Hippocampal formation (tissue), 2 donors: Measurements from ENCODE around the gene NDUFAF8.

Source experiments
- DNase-seq, 2 donors: peaks; one replicate each; lab custom pipeline; 2025; lab: John Stamatoyannopoulos, UW

The NDUFAF8 gene

GRCh38 chr17:81273698-81274470 is 34.8 kb downstream of the NDUFAF8 start:
- no peak for DNase-seq

- no peak for DNase-seq
These were observed 35.3 kb downstream of the NDUFAF8 start for GRCh38 chr17:81274471-81274855.

- no peak for DNase-seq
These were observed 37.7 kb downstream of the NDUFAF8 start for GRCh38 chr17:81276781-81277180.

GRCh38 chr17:81277421-81277820 is 38.3 kb downstream of the NDUFAF8 start:
- peak in 1 of 2 donors; percentile 21 for DNase-seq

GRCh38 chr17:81277946-81278693 is 39.0 kb downstream of the NDUFAF8 start:
- no peak for DNase-seq

- DNase-seq = no peak
These were observed 39.7 kb downstream of the NDUFAF8 start for GRCh38 chr17:81278831-81279230.

- DNase-seq = no peak
These were observed 40.5 kb downstream of the NDUFAF8 start for GRCh38 chr17:81279278-81280275.

GRCh38 chr17:81280571-81280970 is 41.5 kb downstream of the NDUFAF8 start:
- no peak for DNase-seq

GRCh38 chr17:81282141-81282540 is 43.0 kb downstream of the NDUFAF8 start:
- no peak for DNase-seq

- no peak for DNase-seq
These were observed 43.8 kb downstream of the NDUFAF8 start for GRCh38 chr17:81282876-81283275.

GRCh38 chr17:81285179-81285878 is 46.2 kb downstream of the NDUFAF8 start:
- peak; percentile 9 to 48 for DNase-seq

GRCh38 chr17:81285894-81286293 is 46.8 kb downstream of the NDUFAF8 start:
- no peak for DNase-seq

GRCh38 chr17:81286491-81287145 is 47.5 kb downstream of the NDUFAF8 start:
- DNase-seq = no peak

- no peak for DNase-seq
These were observed 48.0 kb downstream of the NDUFAF8 start for GRCh38 chr17:81287152-81287551.

- DNase-seq = no peak
These were observed 48.8 kb downstream of the NDUFAF8 start for GRCh38 chr17:81287741-81288430.

GRCh38 chr17:81288715-81289114 is 49.6 kb downstream of the NDUFAF8 start:
- no peak for DNase-seq

GRCh38 chr17:81289627-81290026 is 50.5 kb downstream of the NDUFAF8 start:
- no peak for DNase-seq

- no peak for DNase-seq
These were observed 51.1 kb downstream of the NDUFAF8 start for GRCh38 chr17:81290230-81290629.
